ENCODE results near the gene GPR155. TPM values are rescaled to one million over a fixed set of nuclear protein-coding genes. Genes with fewer than 3 reads are reported as not detected.

GPR155 gene
- total and polyA plus RNA-seq, 2 of the 4 experiments (the other 2 are of a cell fraction), result 2.3 to 3.4 TPM

DNA sequence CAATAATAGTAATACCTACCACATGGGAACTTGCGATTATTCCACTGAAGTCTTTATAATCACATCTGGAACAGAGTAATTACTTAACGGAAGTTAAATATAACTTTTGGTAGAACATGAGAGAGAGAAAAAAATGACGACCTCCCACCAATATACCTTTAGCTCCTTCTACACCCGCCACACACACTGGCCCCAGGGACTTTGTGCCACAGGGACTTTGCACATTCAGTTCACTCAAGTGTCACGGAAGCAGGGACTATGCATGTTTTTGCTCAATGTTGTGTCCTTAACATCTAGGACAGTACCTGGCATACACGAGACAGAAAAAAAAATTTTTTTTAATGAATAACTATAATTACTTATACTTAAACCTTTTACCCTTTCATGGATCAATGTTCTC is 4.0 kb downstream of the GPR155 start:
- Histone ChIP-seq H2BK20ac (ENCODE audit: low read depth, low read length) (no peak overlapping the region), H3K9me3 (ENCODE audit: control insufficient read depth, insufficient read depth, low read length) (no peaks in the 10 kb centered on the region), H2AFZ (replicated peaks; ENCODE audit: low read length, poor library complexity) (no peak overlapping the region), H4K91ac (ENCODE audit: insufficient read depth, low read depth, low read length) (no peak overlapping the region), H3K56ac (ENCODE audit: extremely low read depth, insufficient read depth, low read length) (no peak overlapping the region), H3K27me3 (ENCODE audit: control insufficient read depth, insufficient read depth, low read length) (no peaks in the 10 kb centered on the region), H2AK5ac (ENCODE audit: low read depth, low read length) (no peak overlapping the region), H4K5ac (ENCODE audit: low read depth, low read length) (no peak overlapping the region), H2BK15ac (ENCODE audit: low read depth, low read length) (no peak overlapping the region), H3K27ac (ENCODE audit: insufficient read depth, low read length) (no peak overlapping the region), H4K20me1 (ENCODE audit: insufficient read depth, low read length) (no peaks in the 10 kb centered on the region), H3K14ac (replicated peaks; ENCODE audit: low read depth, low read length) (no peak overlapping the region), H3K18ac (ENCODE audit: low read depth, low read length) (no peak overlapping the region), H3K4ac (ENCODE audit: low read depth, low read length) (no peak overlapping the region), H3K4me1 (ENCODE audit: control insufficient read depth, insufficient read depth, low read length) (peaks cover 3% of the 10 kb centered on the region; the same call in 1 of the 2 replicates), H3K23ac (ENCODE audit: low read depth, low read length) (no peak overlapping the region), H3K4me3 (ENCODE audit: insufficient read depth, low read depth, low read length) (no peak overlapping the region), H2BK5ac (ENCODE audit: low read depth, low read length, poor library complexity, severe bottlenecking) (no peak overlapping the region), H2BK120ac (ENCODE audit: low read depth, low read length) (no peak overlapping the region), H3K4me2 (ENCODE audit: low read depth, low read length) (no peak overlapping the region), H3K9ac (ENCODE audit: low read depth, low read length) (no peak overlapping the region), H4K8ac (ENCODE audit: low read depth in 2 of 2, low read length in 2 of 2) (no peak overlapping the region), H2AK9ac (replicated peaks; ENCODE audit: low read depth, low read length, poor library complexity) (no peak overlapping the region), H3K9me1 (ENCODE audit: insufficient read depth, low read length) (0 out of 2 replicates have a peak, but pooled peaks cover 3% of the 10 kb centered on the region), H3K36me3 (ENCODE audit: control insufficient read depth, insufficient read depth, low read length) (peaks cover 2% of the 10 kb centered on the region), H3K79me1 (ENCODE audit: low read depth in 1 of 2, low read length in 2 of 2) (peaks cover 3 to 8% of the 10 kb centered on the region in 2 experiments; a peak in 1 of 4 replicates)
- ChIA-PET CTCF (no interaction called here), POLR2A (ENCODE audit: unreplicated experiment) (no interaction called here)
- TF ChIP-seq MXI1 (IDR thresholded peaks at IDR 0.05; ENCODE audit: borderline replicate concordance, low read depth, low read length) (no peak), MAFK (IDR thresholded peaks at IDR 0.05; ENCODE audit: low read depth, low read length) (no peak), CEBPB (IDR thresholded peaks at IDR 0.05; ENCODE audit: low read depth, low read length) (no peak), RCOR1 (IDR thresholded peaks at IDR 0.05; ENCODE audit: insufficient replicate concordance, low read length) (no peak), FOS (IDR thresholded peaks at IDR 0.05; ENCODE audit: low read depth, low read length) (no peak), RFX5 (IDR thresholded peaks at IDR 0.05; ENCODE audit: low read depth, low read length) (no peak), BHLHE40 (IDR thresholded peaks at IDR 0.05; ENCODE audit: low read depth, low read length) (no peak), POLR2A (IDR thresholded peaks at IDR 0.05; ENCODE audit: low read depth, low read length) (no peak), RAD21 (IDR thresholded peaks at IDR 0.05; ENCODE audit: low read length) (no peak), CHD1 (IDR thresholded peaks at IDR 0.05; ENCODE audit: low read depth, low read length) (no peak), SMC3 (IDR thresholded peaks at IDR 0.05; ENCODE audit: low read depth, low read length) (no peak), MAZ (IDR thresholded peaks at IDR 0.05; ENCODE audit: borderline replicate concordance, low read depth, low read length) (no peak), NFE2L2 (IDR thresholded peaks at IDR 0.05; ENCODE audit: low read depth, low read length) (no peak)
- TF ChIP-seq, protein P1, sequence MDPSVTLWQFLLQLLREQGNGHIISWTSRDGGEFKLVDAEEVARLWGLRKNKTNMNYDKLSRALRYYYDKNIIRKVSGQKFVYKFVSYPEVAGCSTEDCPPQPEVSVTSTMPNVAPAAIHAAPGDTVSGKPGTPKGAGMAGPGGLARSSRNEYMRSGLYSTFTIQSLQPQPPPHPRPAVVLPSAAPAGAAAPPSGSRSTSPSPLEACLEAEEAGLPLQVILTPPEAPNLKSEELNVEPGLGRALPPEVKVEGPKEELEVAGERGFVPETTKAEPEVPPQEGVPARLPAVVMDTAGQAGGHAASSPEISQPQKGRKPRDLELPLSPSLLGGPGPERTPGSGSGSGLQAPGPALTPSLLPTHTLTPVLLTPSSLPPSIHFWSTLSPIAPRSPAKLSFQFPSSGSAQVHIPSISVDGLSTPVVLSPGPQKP (IDR thresholded peaks at IDR 0.05; ENCODE audit: borderline replicate concordance, low read depth, low read length), result no peak
- TF ChIP-seq, protein P2, sequence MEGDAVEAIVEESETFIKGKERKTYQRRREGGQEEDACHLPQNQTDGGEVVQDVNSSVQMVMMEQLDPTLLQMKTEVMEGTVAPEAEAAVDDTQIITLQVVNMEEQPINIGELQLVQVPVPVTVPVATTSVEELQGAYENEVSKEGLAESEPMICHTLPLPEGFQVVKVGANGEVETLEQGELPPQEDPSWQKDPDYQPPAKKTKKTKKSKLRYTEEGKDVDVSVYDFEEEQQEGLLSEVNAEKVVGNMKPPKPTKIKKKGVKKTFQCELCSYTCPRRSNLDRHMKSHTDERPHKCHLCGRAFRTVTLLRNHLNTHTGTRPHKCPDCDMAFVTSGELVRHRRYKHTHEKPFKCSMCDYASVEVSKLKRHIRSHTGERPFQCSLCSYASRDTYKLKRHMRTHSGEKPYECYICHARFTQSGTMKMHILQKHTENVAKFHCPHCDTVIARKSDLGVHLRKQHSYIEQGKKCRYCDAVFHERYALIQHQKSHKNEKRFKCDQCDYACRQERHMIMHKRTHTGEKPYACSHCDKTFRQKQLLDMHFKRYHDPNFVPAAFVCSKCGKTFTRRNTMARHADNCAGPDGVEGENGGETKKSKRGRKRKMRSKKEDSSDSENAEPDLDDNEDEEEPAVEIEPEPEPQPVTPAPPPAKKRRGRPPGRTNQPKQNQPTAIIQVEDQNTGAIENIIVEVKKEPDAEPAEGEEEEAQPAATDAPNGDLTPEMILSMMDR (conservative IDR thresholded peaks at IDR 0.05; ENCODE audit: low read depth, low read length), result no peak
- TF ChIP-seq, protein P3, sequence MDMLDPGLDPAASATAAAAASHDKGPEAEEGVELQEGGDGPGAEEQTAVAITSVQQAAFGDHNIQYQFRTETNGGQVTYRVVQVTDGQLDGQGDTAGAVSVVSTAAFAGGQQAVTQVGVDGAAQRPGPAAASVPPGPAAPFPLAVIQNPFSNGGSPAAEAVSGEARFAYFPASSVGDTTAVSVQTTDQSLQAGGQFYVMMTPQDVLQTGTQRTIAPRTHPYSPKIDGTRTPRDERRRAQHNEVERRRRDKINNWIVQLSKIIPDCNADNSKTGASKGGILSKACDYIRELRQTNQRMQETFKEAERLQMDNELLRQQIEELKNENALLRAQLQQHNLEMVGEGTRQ (IDR thresholded peaks at IDR 0.05; ENCODE audit: low read depth, low read length), result no peak
- intact Hi-C loops (cut with micrococcal nuclease), result no loop called here
- BruUV-seq (replicated peaks), result no TSS peak
- no CpG with 5 or more reads among the region's 6 CpGs for WGBS, 2 experiments (ENCODE audit: extremely low coverage in 2 of 2, insufficient read length in 1 of 2)
- DNase-seq (no peak), ATAC-seq (ENCODE audit: low read depth) (no peak)
- in situ Hi-C loops (cut with MboI; ENCODE audit: low sequenced_read_pairs), result no loop called here
- dilution Hi-C loops (cut with HindIII; ENCODE audit: low sequenced_read_pairs, unreplicated experiment), result no loop called here

All from IMR-90 (cell line).